GM12801 (cell line): Measurements from ENCODE around the gene TMEM35B.

ENCODE experiments used
- TF ChIP-seq, protein P1 (sequence below): IDR thresholded peaks from one replicate; pipeline ENCODE4 v1.5.1; 2011; ENCODE audit warnings: control low read depth; ENCODE audit not compliant: insufficient read length; ENCODE audit errors: extremely low read depth

TMEM35B gene

GRCh38 chr1:34975771-34976170, 9.4 kb downstream of the TMEM35B start:
- TF ChIP-seq, protein P1, sequence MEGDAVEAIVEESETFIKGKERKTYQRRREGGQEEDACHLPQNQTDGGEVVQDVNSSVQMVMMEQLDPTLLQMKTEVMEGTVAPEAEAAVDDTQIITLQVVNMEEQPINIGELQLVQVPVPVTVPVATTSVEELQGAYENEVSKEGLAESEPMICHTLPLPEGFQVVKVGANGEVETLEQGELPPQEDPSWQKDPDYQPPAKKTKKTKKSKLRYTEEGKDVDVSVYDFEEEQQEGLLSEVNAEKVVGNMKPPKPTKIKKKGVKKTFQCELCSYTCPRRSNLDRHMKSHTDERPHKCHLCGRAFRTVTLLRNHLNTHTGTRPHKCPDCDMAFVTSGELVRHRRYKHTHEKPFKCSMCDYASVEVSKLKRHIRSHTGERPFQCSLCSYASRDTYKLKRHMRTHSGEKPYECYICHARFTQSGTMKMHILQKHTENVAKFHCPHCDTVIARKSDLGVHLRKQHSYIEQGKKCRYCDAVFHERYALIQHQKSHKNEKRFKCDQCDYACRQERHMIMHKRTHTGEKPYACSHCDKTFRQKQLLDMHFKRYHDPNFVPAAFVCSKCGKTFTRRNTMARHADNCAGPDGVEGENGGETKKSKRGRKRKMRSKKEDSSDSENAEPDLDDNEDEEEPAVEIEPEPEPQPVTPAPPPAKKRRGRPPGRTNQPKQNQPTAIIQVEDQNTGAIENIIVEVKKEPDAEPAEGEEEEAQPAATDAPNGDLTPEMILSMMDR: no peak

GRCh38 chr1:34975338-34975737, 9.8 kb downstream of the TMEM35B start:
- TF ChIP-seq, protein P1: no peak

DNA sequence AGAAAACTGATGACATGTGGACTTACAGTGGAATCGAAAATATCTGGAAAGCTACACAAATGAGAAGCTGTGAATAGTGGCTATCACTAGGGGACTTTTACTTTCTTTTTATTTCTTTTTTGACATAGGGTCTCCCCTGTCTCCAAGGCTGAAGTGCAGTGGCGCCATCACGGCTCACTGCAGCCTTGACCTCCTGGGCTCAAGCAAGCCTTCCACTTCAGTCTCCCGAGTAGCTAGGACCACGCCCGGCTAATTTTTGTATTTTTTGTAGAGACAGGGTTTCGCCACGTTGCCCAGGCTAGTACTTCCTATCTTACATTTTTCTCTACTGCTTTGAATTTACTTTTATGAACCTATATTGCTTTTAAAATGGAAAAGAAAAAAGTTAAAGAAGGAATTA, 10.5 kb downstream of the TMEM35B start:
- TF ChIP-seq, protein P1: no peak

DNA sequence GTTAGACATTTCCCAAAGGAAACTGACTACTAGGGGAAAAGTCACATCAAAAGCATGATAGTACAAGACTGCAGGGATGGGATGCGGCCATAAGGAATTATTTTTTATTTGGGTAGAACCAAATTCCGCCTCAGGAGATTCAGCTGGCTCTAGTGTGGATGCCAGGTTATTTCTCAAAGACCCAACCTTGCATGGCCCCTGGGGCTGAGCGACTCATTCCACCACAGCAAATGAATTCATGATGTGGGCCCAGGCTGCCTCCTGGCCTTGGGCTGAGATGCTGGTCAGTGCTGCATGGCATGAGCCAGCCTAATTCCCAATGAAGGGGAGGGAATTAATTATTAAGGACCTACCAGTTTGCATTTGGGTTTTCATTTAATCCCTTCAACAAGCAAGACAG, 11.8 kb downstream of the TMEM35B start:
- TF ChIP-seq, protein P1: no peak

DNA sequence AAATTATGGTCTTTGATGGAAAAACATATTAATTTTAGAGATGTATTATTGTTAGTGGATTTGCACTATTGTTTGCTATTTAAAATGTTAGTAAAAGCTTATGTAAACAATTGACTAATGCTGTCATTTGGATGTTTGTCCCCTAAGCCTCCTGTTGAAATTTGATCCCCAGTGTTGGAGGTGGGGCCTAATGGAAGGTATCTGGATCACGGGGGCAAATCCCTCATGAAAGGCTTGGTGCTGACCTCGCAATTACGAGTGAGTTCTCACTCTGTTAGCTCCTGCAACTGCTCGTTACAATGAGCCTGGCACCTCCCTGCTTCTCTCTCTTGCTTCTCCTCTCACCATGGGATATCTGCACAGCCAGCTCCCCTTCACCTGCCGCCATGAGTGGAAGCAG, 14.3 kb downstream of the TMEM35B start:
- TF ChIP-seq, protein P1: no peak

DNA sequence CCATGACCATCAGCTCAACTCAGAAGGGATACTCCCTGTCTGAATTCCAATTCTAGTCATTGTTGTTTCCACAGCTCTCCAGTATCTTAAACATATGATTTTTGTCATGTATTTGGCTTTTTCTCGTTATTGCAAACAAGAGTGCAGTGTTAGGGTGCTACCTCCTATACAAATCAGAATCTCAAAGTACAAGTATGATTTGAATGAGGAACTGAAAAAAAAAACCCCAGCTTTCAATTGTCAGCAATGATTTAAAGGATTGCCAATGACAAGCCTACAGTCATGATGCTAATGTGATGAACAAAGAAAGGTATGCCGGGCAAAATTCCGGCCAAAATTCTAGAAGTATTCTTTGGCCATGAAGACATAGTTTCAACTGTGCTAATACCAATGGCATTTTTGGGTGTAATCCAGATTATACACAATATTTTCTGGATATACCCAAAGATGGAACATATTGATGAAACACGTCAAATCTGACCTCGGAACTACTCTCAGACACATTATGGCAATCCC, 14.9 kb downstream of the TMEM35B start:
- TF ChIP-seq, protein P1: no peak

- TF ChIP-seq, protein P1: no peak
Observed at GRCh38 chr1:34965597-34965996, 19.6 kb downstream of the TMEM35B start.
